IMR-90 (cell line): Measurements from ENCODE around the gene STAG1. TPM values are rescaled to one million over a fixed set of nuclear protein-coding genes. Genes with fewer than 3 reads are reported as not detected.
A peak's percentile ranks its signal among the peaks of the same experiment; 100 is the strongest.

Experiments
- ATAC-seq: fragments of 200-7000 bp; cut with Tn5 transposase; 2 replicates; pipeline ENCODE4 v1.9.1; 2020; ENCODE audit warnings: low read depth, mild to moderate bottlenecking, moderate library complexity
- BruUV-seq: library from RNA; stranded (reverse); fragments of 400-500 nt; replicated peaks from 2 replicates; lab custom pipeline; 2021; lab: Mats Ljungman, UMichigan
- CTCF ChIA-PET: fragments of 300-600 bp; formaldehyde crosslinking; extraction: SDS; loops from one replicate; lab custom pipeline; 2021; ENCODE audit warnings: antibody characterized with exemption; lab: Yijun Ruan, JAX
- POLR2A ChIA-PET: fragments of 300-600 bp; sonication (Branson Sonifier 250); formaldehyde crosslinking; loops from one replicate; lab custom pipeline; 2022; ENCODE audit warnings: antibody characterized with exemption; ENCODE audit not compliant: unreplicated experiment; lab: Charles Lee
- DNase-seq: peaks from one replicate; pipeline ENCODE4 v3.0.0; 2013
- H2AFZ ChIP-seq: replicated peaks from 2 replicates; pipeline ENCODE3; 2013; ENCODE audit warnings: low read length, mild to moderate bottlenecking; ENCODE audit not compliant: poor library complexity
- H2AK5ac ChIP-seq: 2 replicates; pipeline ENCODE4 v1.6.1; 2013; ENCODE audit warnings: low read depth, low read length, inconsistent platforms
- H2AK9ac ChIP-seq: replicated peaks from 2 replicates; pipeline ENCODE3; 2013; ENCODE audit warnings: mild to moderate bottlenecking, low read depth, low read length, moderate library complexity; ENCODE audit not compliant: poor library complexity
- H2BK120ac ChIP-seq: 2 replicates; pipeline ENCODE4 v1.6.1; 2013; ENCODE audit warnings: low read depth, low read length, inconsistent platforms
- H2BK15ac ChIP-seq: 3 replicates; pipeline ENCODE4 v1.6.1; 2013; ENCODE audit warnings: low read depth, low read length, inconsistent platforms
- H2BK20ac ChIP-seq: 2 replicates; pipeline ENCODE4 v1.6.1; 2013; ENCODE audit warnings: low read depth, mild to moderate bottlenecking, inconsistent platforms, low read length, moderate library complexity
- H2BK5ac ChIP-seq: 2 replicates; pipeline ENCODE4 v1.6.1; 2013; ENCODE audit warnings: mild to moderate bottlenecking, low read depth, low read length, inconsistent platforms; ENCODE audit not compliant: poor library complexity, severe bottlenecking
- H3K14ac ChIP-seq: replicated peaks from 2 replicates; pipeline ENCODE4 v1.6.1; 2013; ENCODE audit warnings: low read depth, low read length, inconsistent platforms
- H3K18ac ChIP-seq: 2 replicates; pipeline ENCODE4 v1.6.1; 2013; ENCODE audit warnings: low read depth, low read length, control low read depth
- H3K23ac ChIP-seq: 2 replicates; pipeline ENCODE4 v1.6.1; 2013; ENCODE audit warnings: low read depth, low read length, inconsistent platforms
- H3K27ac ChIP-seq: 2 replicates; pipeline ENCODE4 v1.5.1; 2013; ENCODE audit warnings: mild to moderate bottlenecking, control low read depth, low read length; ENCODE audit not compliant: insufficient read depth
- H3K27me3 ChIP-seq: 2 replicates; pipeline ENCODE4 v1.6.1; 2013; ENCODE audit warnings: low read length; ENCODE audit not compliant: control insufficient read depth, insufficient read depth
- H3K36me3 ChIP-seq: 2 replicates; pipeline ENCODE4 v1.6.1; 2013; ENCODE audit warnings: low read length, mixed read lengths; ENCODE audit not compliant: control insufficient read depth, insufficient read depth
- H3K4ac ChIP-seq: 2 replicates; pipeline ENCODE4 v1.6.1; 2013; ENCODE audit warnings: low read depth, low read length, inconsistent platforms
- H3K4me1 ChIP-seq: 2 replicates; pipeline ENCODE4 v1.6.1; 2013; ENCODE audit warnings: low read length, mixed read lengths; ENCODE audit not compliant: control insufficient read depth, insufficient read depth
- H3K4me2 ChIP-seq: 2 replicates; pipeline ENCODE4 v1.6.1; 2013; ENCODE audit warnings: low read depth, mild to moderate bottlenecking, control low read depth, low read length, moderate library complexity
- H3K4me3 ChIP-seq: 2 replicates; pipeline ENCODE4 v1.5.1; 2013; ENCODE audit warnings: low read depth, mild to moderate bottlenecking, control low read depth, low read length, moderate library complexity; ENCODE audit not compliant: insufficient read depth
- H3K56ac ChIP-seq: 2 replicates; pipeline ENCODE4 v1.6.1; 2013; ENCODE audit warnings: low read length, inconsistent platforms; ENCODE audit not compliant: insufficient read depth; ENCODE audit errors: extremely low read depth
- H3K79me1 ChIP-seq, 2 experiments: 2 replicates each; pipeline ENCODE4 v1.6.1; 2013; ENCODE audit warnings: low read length in 2 of 2, inconsistent platforms in 1 of 2, low read depth in 1 of 2
- H3K9ac ChIP-seq: 2 replicates; pipeline ENCODE4 v1.6.1; 2013; ENCODE audit warnings: low read depth, low read length, control low read depth
- H3K9me1 ChIP-seq: 2 replicates; pipeline ENCODE4 v1.6.1; 2013; ENCODE audit warnings: low read length, inconsistent platforms; ENCODE audit not compliant: insufficient read depth
- H3K9me3 ChIP-seq: 2 replicates; pipeline ENCODE4 v1.6.1; 2013; ENCODE audit warnings: low read length; ENCODE audit not compliant: control insufficient read depth, insufficient read depth
- H4K20me1 ChIP-seq: 2 replicates; pipeline ENCODE4 v1.6.1; 2013; ENCODE audit warnings: low read length, inconsistent platforms; ENCODE audit not compliant: insufficient read depth
- H4K5ac ChIP-seq: 2 replicates; pipeline ENCODE4 v1.6.1; 2013; ENCODE audit warnings: mild to moderate bottlenecking, low read depth, low read length, control low read depth
- H4K8ac ChIP-seq, 2 experiments: 2 replicates each; pipeline ENCODE4 v1.6.1; 2013; ENCODE audit warnings: low read depth in 2 of 2, low read length in 2 of 2, control low read depth in 1 of 2, inconsistent platforms in 1 of 2
- H4K91ac ChIP-seq: 2 replicates; pipeline ENCODE4 v1.6.1; 2013; ENCODE audit warnings: low read depth, low read length, inconsistent platforms; ENCODE audit not compliant: insufficient read depth
- CEBPB ChIP-seq: IDR thresholded peaks from 2 replicates; pipeline ENCODE4 v1.6.1; 2012; ENCODE audit warnings: low read depth, low read length, improper control_type of control experiment
- FOS ChIP-seq: fragments of 150-350 bp; IDR thresholded peaks from 2 replicates; pipeline ENCODE4 v1.6.1; 2016; ENCODE audit warnings: low read depth, low read length
- MXI1 ChIP-seq: IDR thresholded peaks from 2 replicates; pipeline ENCODE4 v1.6.1; 2012; ENCODE audit warnings: low read depth, mild to moderate bottlenecking, low read length, moderate library complexity, borderline replicate concordance
- POLR2A ChIP-seq: IDR thresholded peaks from 2 replicates; pipeline ENCODE4 v1.6.1; 2012; ENCODE audit warnings: mild to moderate bottlenecking, low read depth, low read length
- WGBS, 2 experiments: methylation state at CpG; one replicate each; pipeline versions ENCODE4 v1.1.5 to v1.1.7; 2013; ENCODE audit warnings: missing lambda C conversion rate in 2 of 2; ENCODE audit not compliant: insufficient read length in 1 of 2; ENCODE audit errors: extremely low coverage in 2 of 2; 5-methylcytosine and 5-hydroxymethylcytosine counted together
- dilution Hi-C: fragments of 300-500 bp; cut with HindIII; formaldehyde crosslinking; loops from one replicate; pipeline ENCODE4 v1.14.3; 2018; ENCODE audit warnings: low sequenced_read_pairs; ENCODE audit not compliant: unreplicated experiment
- in situ Hi-C: fragments of 300-500 bp; cut with MboI; formaldehyde crosslinking; loops from 3 replicates; pipeline ENCODE4 v1.14.3; 2019; ENCODE audit warnings: low sequenced_read_pairs, inconsistent platforms, mixed read lengths
- intact Hi-C: fragments of 100-400 bp; cut with micrococcal nuclease; formaldehyde crosslinking; loops from 2 replicates; pipeline ENCODE4 v1.10.0; 2022
- polyA plus RNA-seq, 3 experiments: library from polyadenylated mRNA; depleted of rRNA; stranded (reverse); fragments of >200 nt; gene quantifications; 2 replicates each; pipeline ENCODE4 v1.2.3, GENCODE V29; 2012; ENCODE audit warnings: low replicate concordance in 1 of 3
- total RNA-seq: library from RNA; depleted of rRNA; stranded (reverse); fragments of >200 nt; gene quantifications from 2 replicates; pipeline ENCODE4 v1.2.3, GENCODE V29; 2012

Gene STAG1
- total and polyA plus RNA-seq, 2 of the 4 experiments (the other 2 are of a cell fraction), result 9.6 to 32.3 TPM

DNA sequence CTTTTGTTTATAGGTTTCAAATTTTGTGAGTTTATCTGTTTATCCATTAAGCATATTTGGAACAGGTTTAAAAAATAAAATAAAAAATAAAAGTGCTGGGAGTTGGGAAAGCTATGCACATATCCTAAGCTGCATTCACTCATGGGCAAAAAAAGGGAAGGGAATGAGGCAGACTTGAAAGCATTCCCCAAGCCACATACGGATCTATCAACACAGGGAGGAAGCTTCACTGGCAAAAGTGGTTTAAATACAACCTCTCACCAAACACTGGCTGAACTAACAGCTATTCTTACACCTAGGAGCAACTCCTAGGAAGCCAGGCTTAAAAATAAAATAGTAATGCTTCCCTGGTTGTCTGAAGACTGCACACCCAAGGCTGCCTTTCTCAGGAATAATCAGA lies 400.8 kb downstream of the STAG1 start:
- no TSS peak for BruUV-seq
- TF ChIP-seq MXI1 (no peak), FOS (no peak), POLR2A (no peak), CEBPB (no peak)
- peak overlapping the region; percentile 51; the same call in 1 of the 2 replicates for H3K56ac ChIP-seq
- H2BK20ac ChIP-seq, result peak overlapping the region; percentile 58
- H3K4me3 ChIP-seq, result no peak overlapping the region
- ATAC-seq (peak; percentile 45), DNase-seq (peak; percentile 44)
- peak overlapping the region; percentile 73 for H3K4ac ChIP-seq
- H2BK15ac ChIP-seq, result peak overlapping the region; percentile 35; the same call in 2 of the 3 replicates
- peak overlapping the region; percentile 96; the same call in 1 of the 2 replicates for H3K27ac ChIP-seq
- peak overlapping the region; percentile 61 for H2BK120ac ChIP-seq
- H4K20me1 ChIP-seq, result peaks cover 5% of the 10 kb centered on the region; the same call in 1 of the 2 replicates
- H3K9me1 ChIP-seq, result no peaks in the 10 kb centered on the region; the same call in none of the 2 replicates
- H3K14ac ChIP-seq, result peak overlapping the region; percentile 66
- intact Hi-C loops (loop anchor here (10.0 kb wide), 1 partner anchor 53 kb away; no protein-coding TSS in a partner anchor), dilution Hi-C loops (no loop called here), in situ Hi-C loops (no loop called here)
- H3K36me3 ChIP-seq, result peaks cover 2% of the 10 kb centered on the region
- peak overlapping the region; percentile 98 for H2BK5ac ChIP-seq
- no peaks in the 10 kb centered on the region for H3K9me3 ChIP-seq
- H2AFZ ChIP-seq, result no peak overlapping the region
- H2AK5ac ChIP-seq, result peak overlapping the region; percentile 32
- peak overlapping the region; percentile 40 for H3K9ac ChIP-seq
- peak overlapping the region; percentile 96 for H3K18ac ChIP-seq
- no peaks in the 10 kb centered on the region for H3K27me3 ChIP-seq
- ChIA-PET CTCF (interaction anchor here (0.6 to 2.0 kb wide), 6 partner anchors 9 to 664 kb away, joined by 3 to 16 read pairs (median 3); partner anchors contain the start of gene STAG1), POLR2A (interaction anchor here (0.7 to 1.1 kb wide), 2 partner anchors 240 to 401 kb away, joined by 3 to 4 read pairs; partner anchors contain the start of gene STAG1)
- H4K5ac ChIP-seq, result peak overlapping the region; percentile 91
- H3K79me1 ChIP-seq, result peaks cover 0 to 17% of the 10 kb centered on the region in 2 experiments; a peak in 2 of 4 replicates
- peak overlapping the region; percentile 81 for H4K91ac ChIP-seq
- WGBS, 2 experiments, result no CpG with 5 or more reads among the region's 1 CpG
- H3K4me1 ChIP-seq, result peaks cover 10% of the 10 kb centered on the region
- H4K8ac ChIP-seq, result peak overlapping the region; percentile 30 to 82; a peak in 3 of 4 replicates
- no peak overlapping the region for H2AK9ac ChIP-seq
- H3K23ac ChIP-seq, result peak overlapping the region; percentile 73
- H3K4me2 ChIP-seq, result peak overlapping the region; percentile 83
